H9 (cell line): ENCODE data around the gene CAMK2N2. TPM values are rescaled to one million over a fixed set of nuclear protein-coding genes. Genes with fewer than 3 reads are reported as not detected.

Experiments
- DNase-seq: peaks from one replicate; pipeline ENCODE4 v3.0.0-alpha.2; 2017
- H2AFZ ChIP-seq: one replicate; pipeline ENCODE4 v1.6.1; 2013; ENCODE audit warnings: mild to moderate bottlenecking, low read length, control low read depth, moderate library complexity
- H2AK5ac ChIP-seq: 2 replicates; pipeline ENCODE4 v1.6.1; 2013; ENCODE audit warnings: low read length, control low read depth, mixed read lengths; ENCODE audit not compliant: insufficient read length
- H2BK120ac ChIP-seq: one replicate; pipeline ENCODE4 v1.6.1; 2013; ENCODE audit warnings: low read depth, mild to moderate bottlenecking, low read length, control low read depth, inconsistent platforms; ENCODE audit not compliant: poor library complexity, severe bottlenecking
- H2BK12ac ChIP-seq: 2 replicates; pipeline ENCODE4 v1.6.1; 2013; ENCODE audit warnings: low read length, control low read depth, mixed read lengths, low read depth; ENCODE audit not compliant: insufficient read length
- H2BK15ac ChIP-seq: 2 replicates; pipeline ENCODE4 v1.6.1; 2013; ENCODE audit warnings: low read depth, low read length, control low read depth
- H2BK20ac ChIP-seq: one replicate; pipeline ENCODE4 v1.6.1; 2013; ENCODE audit warnings: low read depth, mild to moderate bottlenecking, low read length, control low read depth, inconsistent platforms; ENCODE audit not compliant: poor library complexity, severe bottlenecking
- H2BK5ac ChIP-seq: 2 replicates; pipeline ENCODE4 v1.6.1; 2013; ENCODE audit warnings: low read length, control low read depth, mixed read lengths; ENCODE audit not compliant: insufficient read length
- H3K14ac ChIP-seq: 2 replicates; pipeline ENCODE4 v1.6.1; 2013; ENCODE audit warnings: low read length, control low read depth; ENCODE audit not compliant: insufficient read depth
- H3K18ac ChIP-seq: 2 replicates; pipeline ENCODE4 v1.6.1; 2013; ENCODE audit warnings: low read depth, mild to moderate bottlenecking, mixed read lengths, low read length, control low read depth; ENCODE audit not compliant: insufficient read length
- H3K23ac ChIP-seq: 2 replicates; pipeline ENCODE4 v1.6.1; 2013; ENCODE audit warnings: low read length, control low read depth, mixed read lengths, low read depth; ENCODE audit not compliant: insufficient read length
- H3K23me2 ChIP-seq: 2 replicates; pipeline ENCODE4 v1.6.1; 2013; ENCODE audit warnings: low read depth, mild to moderate bottlenecking, mixed read lengths, low read length, control low read depth; ENCODE audit not compliant: insufficient read length, poor library complexity, severe bottlenecking
- H3K27ac ChIP-seq: 2 replicates; pipeline ENCODE4 v1.5.1; 2013; ENCODE audit warnings: low read length, control low read depth, mixed read lengths, low read depth; ENCODE audit not compliant: insufficient read length
- H3K27me3 ChIP-seq: 2 replicates; pipeline ENCODE4 v1.6.1; 2013; ENCODE audit warnings: low read length, control low read depth, inconsistent platforms; ENCODE audit not compliant: insufficient read depth
- H3K4ac ChIP-seq: 2 replicates; pipeline ENCODE4 v1.6.1; 2013; ENCODE audit warnings: low read depth, mild to moderate bottlenecking, control low read depth, inconsistent platforms, low read length, moderate library complexity
- H3K4me1 ChIP-seq: 2 replicates; pipeline ENCODE4 v1.6.1; 2013; ENCODE audit warnings: low read length, control low read depth, inconsistent platforms; ENCODE audit not compliant: insufficient read depth
- H3K4me2 ChIP-seq: 2 replicates; pipeline ENCODE4 v1.6.1; 2013; ENCODE audit warnings: low read length, control low read depth, mixed read lengths; ENCODE audit not compliant: insufficient read length, insufficient read depth
- H3K56ac ChIP-seq: 2 replicates; pipeline ENCODE4 v1.6.1; 2013; ENCODE audit warnings: low read depth, mild to moderate bottlenecking, mixed read lengths, low read length, control low read depth; ENCODE audit not compliant: insufficient read length
- H3K79me1 ChIP-seq: 2 replicates; pipeline ENCODE4 v1.6.1; 2013; ENCODE audit warnings: low read depth, mild to moderate bottlenecking, moderate library complexity, low read length, control low read depth, inconsistent platforms; ENCODE audit not compliant: insufficient read depth, poor library complexity, severe bottlenecking
- H3K79me2 ChIP-seq: 2 replicates; pipeline ENCODE4 v1.6.1; 2013; ENCODE audit warnings: low read length, control low read depth, inconsistent platforms; ENCODE audit not compliant: insufficient read depth
- H3K9ac ChIP-seq: 2 replicates; pipeline ENCODE4 v1.6.1; 2013; ENCODE audit warnings: low read length, control low read depth, mixed read lengths; ENCODE audit not compliant: insufficient read length; ENCODE audit errors: extremely low read depth
- H3K9me3 ChIP-seq: one replicate; pipeline ENCODE4 v1.6.1; 2013; ENCODE audit warnings: low read depth, low read length, inconsistent platforms; ENCODE audit not compliant: control insufficient read depth
- H3T11ph ChIP-seq: one replicate; pipeline ENCODE4 v1.6.1; 2013; ENCODE audit warnings: mild to moderate bottlenecking, low read length, control low read depth, inconsistent platforms
- H4K20me1 ChIP-seq: one replicate; pipeline ENCODE4 v1.6.1; 2013; ENCODE audit not compliant: control insufficient read depth, insufficient read length, insufficient read depth
- H4K5ac ChIP-seq: 2 replicates; pipeline ENCODE4 v1.6.1; 2013; ENCODE audit warnings: low read depth, mild to moderate bottlenecking, mixed read lengths, low read length, control low read depth; ENCODE audit not compliant: insufficient read length
- H4K8ac ChIP-seq: replicated peaks from 2 replicates; pipeline ENCODE4 v1.6.1; 2013; ENCODE audit warnings: low read length, control low read depth, mixed read lengths, low read depth; ENCODE audit not compliant: insufficient read length
- H4K91ac ChIP-seq: 2 replicates; pipeline ENCODE4 v1.6.1; 2013; ENCODE audit warnings: low read depth, mild to moderate bottlenecking, moderate library complexity, mixed read lengths, low read length, control low read depth; ENCODE audit not compliant: insufficient read length
- H3K27ac Mint-ChIP-seq, 3 experiments: 2 replicates in 2 of 3; 3 replicates in 1 of 3; pipeline ENCODE4 v1.8.0; 2020 to 2021; ENCODE audit warnings: mixed read lengths in 3 of 3, mild to moderate bottlenecking in 1 of 3, moderate library complexity in 1 of 3
- H3K27me3 Mint-ChIP-seq: 2 replicates; pipeline ENCODE4 v1.8.0; 2021; ENCODE audit warnings: low read depth, mild to moderate bottlenecking, moderate library complexity, mixed read lengths
- H3K36me3 Mint-ChIP-seq, 3 experiments: 2 replicates in 2 of 3; 3 replicates in 1 of 3; pipeline ENCODE4 v1.8.0; 2020 to 2021; ENCODE audit warnings: low read depth in 3 of 3, mixed read lengths in 3 of 3; ENCODE audit not compliant: insufficient read depth in 1 of 3
- H3K4me1 Mint-ChIP-seq, 2 experiments: 2 replicates each; pipeline ENCODE4 v1.8.0; 2020; ENCODE audit warnings: mixed read lengths in 2 of 2
- H3K4me3 Mint-ChIP-seq, 2 experiments: 2 replicates in 1 of 2; 3 replicates in 1 of 2; pipeline ENCODE4 v1.8.0; 2020 to 2021; ENCODE audit warnings: mild to moderate bottlenecking in 2 of 2, mixed read lengths in 2 of 2, moderate library complexity in 1 of 2
- H3K9me3 Mint-ChIP-seq, 2 experiments: 2 replicates in 1 of 2; 3 replicates in 1 of 2; pipeline ENCODE4 v1.8.0; 2020; ENCODE audit warnings: mild to moderate bottlenecking in 2 of 2, mixed read lengths in 2 of 2, moderate library complexity in 1 of 2
- CTCF ChIP-seq: fragments of 200-600 bp; sonication (generic); conservative IDR thresholded peaks from 3 replicates; pipeline ENCODE4 v1.8.0; 2021; ENCODE audit warnings: antibody characterized with exemption, mild to moderate bottlenecking
- WGBS: extraction: QIAGEN DNeasy Blood & Tissue Kit; methylation state at CpG from one replicate; pipeline ENCODE4 v1.1.7; 2013; ENCODE audit warnings: missing lambda C conversion rate, low lambda C conversion rate, mixed read lengths; ENCODE audit not compliant: insufficient read length; ENCODE audit errors: extremely low coverage; 5-methylcytosine and 5-hydroxymethylcytosine counted together
- total RNA-seq: library from RNA; stranded (reverse); gene quantifications from 2 replicates; pipeline ENCODE4 v1.2.1, GENCODE V29; 2021

CAMK2N2 gene
- total RNA-seq, 1 experiment from 2014 or later = 12.6 TPM

- H2AFZ ChIP-seq = no peak within 1 kb of the TSS
- H4K91ac ChIP-seq = no peak within 1 kb of the TSS
- no peaks in the 10 kb centered on the region for H3K9me3 Mint-ChIP-seq
- no peak within 1 kb of the TSS for H2BK12ac ChIP-seq
- H3K9ac ChIP-seq = no peak within 1 kb of the TSS
- peak within 1 kb of the TSS in 1 of 2 experiments; percentile 72; a peak in 3 of 5 replicates for H3K4me3 Mint-ChIP-seq
- no peaks in the 10 kb centered on the region for H4K20me1 ChIP-seq
- H3K9me3 ChIP-seq = no peaks in the 10 kb centered on the region
- no peak within 1 kb of the TSS for H3K4ac ChIP-seq
- H4K8ac ChIP-seq = peak within 1 kb of the TSS; percentile 3
- peaks cover 2% of the 10 kb centered on the region for H3K23me2 ChIP-seq
- peaks cover 8% of the 10 kb centered on the region; the same call in 1 of the 2 replicates for H3K27me3 ChIP-seq
- H3K4me1 Mint-ChIP-seq = peaks cover 0 to 6% of the 10 kb centered on the region in 2 experiments; a peak in 2 of 4 replicates
- H3K4me2 ChIP-seq = peak within 1 kb of the TSS; percentile 22
- H3K36me3 Mint-ChIP-seq = no peaks in the 10 kb centered on the region; a peak in 1 of 7 replicates
- peaks cover 17% of the 10 kb centered on the region for H3K27me3 Mint-ChIP-seq
- no CpG with 5 or more reads among the region's 65 CpGs for WGBS
- no peak within 1 kb of the TSS for H2BK120ac ChIP-seq
- H2BK5ac ChIP-seq = no peak within 1 kb of the TSS
- TF ChIP-seq CTCF = no peak
- peak within 1 kb of the TSS; percentile 58 for H3K18ac ChIP-seq
- no peak within 1 kb of the TSS for H2BK20ac ChIP-seq
- no peaks in the 10 kb centered on the region for H3K79me1 ChIP-seq
- no peak within 1 kb of the TSS for H3K27ac ChIP-seq
- H3K27ac Mint-ChIP-seq = no peak within 1 kb of the TSS; a peak in 1 of 7 replicates
- peak within 1 kb of the TSS; percentile 37; the same call in 1 of the 2 replicates for H3K14ac ChIP-seq
- no peaks in the 10 kb centered on the region for H3K79me2 ChIP-seq
- H2BK15ac ChIP-seq = no peak within 1 kb of the TSS
- H3K23ac ChIP-seq = peak within 1 kb of the TSS; percentile 17
- no peak within 1 kb of the TSS for H3T11ph ChIP-seq
- H2AK5ac ChIP-seq = no peak within 1 kb of the TSS
- DNase-seq = no peak
- H4K5ac ChIP-seq = no peak within 1 kb of the TSS
- H3K4me1 ChIP-seq = no peaks in the 10 kb centered on the region
- no peak within 1 kb of the TSS for H3K56ac ChIP-seq
Observed at GRCh38 chr3:184275961-184276910, 14.9 kb upstream of the CAMK2N2 start, which contains the start of gene ECE2. ECE2 (plus strand) TSS chr3:184276022; CDS start chr3:184276154, 132 bp downstream.
